HL-60 (cell line): ENCODE data around the gene GABRR2.

Experiments
- DNase-seq, 2 experiments: peaks; one replicate each; pipeline ENCODE4 v3.0.0-alpha.2; 2010 to 2020; ENCODE audit warnings: low read depth in 1 of 2, low spot score in 1 of 2
- H3K27ac ChIP-seq: fragments of 250-450 bp; sonication (Bioruptor Pico); replicated peaks from 2 replicates; pipeline ENCODE4 v1.5.1; 2020; ENCODE audit warnings: mild to moderate bottlenecking, moderate library complexity
- H3K27me3 ChIP-seq: fragments of 250-450 bp; sonication (Bioruptor Pico); 2 replicates; pipeline ENCODE4 v1.5.1; 2021; ENCODE audit warnings: mild to moderate bottlenecking, moderate library complexity; ENCODE audit not compliant: insufficient read depth, poor library complexity, severe bottlenecking
- H3K4me3 ChIP-seq: replicated peaks from 2 replicates; pipeline ENCODE4 v1.5.1; 2011; ENCODE audit warnings: mild to moderate bottlenecking, control low read depth, low read length; ENCODE audit not compliant: insufficient read depth
- CTCF ChIP-seq: IDR thresholded peaks from one replicate; pipeline ENCODE4 v1.5.1; 2011; ENCODE audit warnings: low read length, control low read depth, inconsistent platforms; ENCODE audit not compliant: insufficient read depth
- GABPA ChIP-seq: IDR thresholded peaks from 2 replicates; pipeline ENCODE4 v1.6.1; 2012; ENCODE audit warnings: low read depth
- POLR2AphosphoS5 ChIP-seq: IDR thresholded peaks from 2 replicates; pipeline ENCODE4 v1.6.1; 2012; ENCODE audit warnings: low read depth
- REST ChIP-seq: IDR thresholded peaks from 2 replicates; pipeline ENCODE4 v1.6.1; 2012; ENCODE audit warnings: low read depth; ENCODE audit not compliant: insufficient replicate concordance
- SPI1 ChIP-seq: IDR thresholded peaks from 2 replicates; pipeline ENCODE4 v1.6.1; 2012; ENCODE audit warnings: low read depth, mild to moderate bottlenecking, borderline replicate concordance

The GABRR2 gene

GRCh38 chr6:89287351-89288028, 27.6 kb downstream of the GABRR2 start:
- no peak for DNase-seq
- Histone ChIP-seq H3K27ac (no peak overlapping the region), H3K27me3 (no peaks in the 10 kb centered on the region), H3K4me3 (no peak overlapping the region)
- TF ChIP-seq CTCF, result no peak
- TF ChIP-seq SPI1, result no peak
- TF ChIP-seq GABPA, result no peak
- no peak for TF ChIP-seq POLR2AphosphoS5
- TF ChIP-seq REST, result no peak

- TF ChIP-seq POLR2AphosphoS5 (no peak), GABPA (no peak), CTCF (no peak), REST (no peak), SPI1 (no peak)
- no peak overlapping the region for H3K27ac ChIP-seq
- H3K4me3 ChIP-seq, result no peak overlapping the region
- DNase-seq, result no peak
- H3K27me3 ChIP-seq, result no peaks in the 10 kb centered on the region
These were observed 28.6 kb downstream of the GABRR2 start for GRCh38 chr6:89286516-89286915.

- Histone ChIP-seq H3K4me3 (no peak overlapping the region), H3K27me3 (no peaks in the 10 kb centered on the region), H3K27ac (no peak overlapping the region)
- TF ChIP-seq SPI1, result no peak
- no peak for TF ChIP-seq CTCF
- TF ChIP-seq POLR2AphosphoS5, result no peak
- no peak for TF ChIP-seq GABPA
- TF ChIP-seq REST, result no peak
- DNase-seq, result no peak
These were observed 29.9 kb downstream of the GABRR2 start for GRCh38 chr6:89284963-89285735.
